GM23248 (cell line): ENCODE data around the gene HSBP1. TPM values are rescaled to one million over a fixed set of nuclear protein-coding genes. Genes with fewer than 3 reads are reported as not detected.

ENCODE experiments used
- DNase-seq: peaks from one replicate; pipeline ENCODE4 v3.0.0-alpha.2; 2015
- H2AFZ ChIP-seq: fragments of 200-600 bp; sonication (generic); 2 replicates; pipeline ENCODE4 v1.6.1; 2016; ENCODE audit warnings: antibody characterized with exemption
- H3F3A ChIP-seq: fragments of 200-600 bp; sonication (generic); 2 replicates; pipeline ENCODE4 v1.6.1; 2016; ENCODE audit warnings: mild to moderate bottlenecking, antibody characterized with exemption, mixed run types; ENCODE audit not compliant: insufficient read depth
- H3K27ac ChIP-seq: fragments of 200-600 bp; sonication (generic); 2 replicates; pipeline ENCODE4 v1.5.1; 2016; ENCODE audit warnings: mild to moderate bottlenecking
- H3K27me3 ChIP-seq: fragments of 200-600 bp; sonication (generic); replicated peaks from 2 replicates; pipeline ENCODE4 v1.6.1; 2016; ENCODE audit warnings: mild to moderate bottlenecking; ENCODE audit not compliant: insufficient read depth
- H3K36me3 ChIP-seq: fragments of 200-600 bp; sonication (generic); 2 replicates; pipeline ENCODE4 v1.6.1; 2016; ENCODE audit warnings: low read depth, mild to moderate bottlenecking
- H3K4me1 ChIP-seq: fragments of 200-600 bp; sonication (generic); 2 replicates; pipeline ENCODE4 v1.6.1; 2016; ENCODE audit warnings: mild to moderate bottlenecking; ENCODE audit not compliant: insufficient read depth
- H3K4me2 ChIP-seq: fragments of 200-600 bp; sonication (generic); one replicate; pipeline ENCODE4 v1.6.1; 2016; ENCODE audit warnings: mild to moderate bottlenecking; ENCODE audit not compliant: unreplicated experiment
- H3K4me3 ChIP-seq: fragments of 200-600 bp; sonication (generic); 2 replicates; pipeline ENCODE4 v1.5.1; 2016; ENCODE audit warnings: mild to moderate bottlenecking
- H3K79me2 ChIP-seq: fragments of 200-600 bp; sonication (generic); 2 replicates; pipeline ENCODE4 v1.6.1; 2016; ENCODE audit warnings: mild to moderate bottlenecking; ENCODE audit not compliant: insufficient read depth
- H3K9ac ChIP-seq: fragments of 200-600 bp; sonication (generic); 2 replicates; pipeline ENCODE4 v1.6.1; 2016; ENCODE audit warnings: mild to moderate bottlenecking
- H3K9me2 ChIP-seq: fragments of 200-600 bp; sonication (generic); 2 replicates; pipeline ENCODE4 v1.6.1; 2016; ENCODE audit warnings: mixed run types, mild to moderate bottlenecking, moderate library complexity; ENCODE audit not compliant: insufficient read depth
- H3K9me3 ChIP-seq: fragments of 200-600 bp; sonication (generic); one replicate; pipeline ENCODE4 v1.6.1; 2017; ENCODE audit warnings: low read depth
- H4K20me1 ChIP-seq: fragments of 200-600 bp; sonication (generic); 2 replicates; pipeline ENCODE4 v1.6.0; 2016; ENCODE audit not compliant: insufficient read depth
- EZH2 ChIP-seq: fragments of 200-600 bp; sonication (generic); IDR thresholded peaks from 2 replicates; pipeline ENCODE4 v1.6.1; 2018; ENCODE audit warnings: antibody characterized with exemption, mild to moderate bottlenecking; ENCODE audit not compliant: insufficient read depth, poor library complexity, severe bottlenecking
- EZH2phosphoT487 ChIP-seq: fragments of 200-600 bp; sonication (generic); IDR thresholded peaks from 2 replicates; pipeline ENCODE4 v1.6.1; 2018; ENCODE audit warnings: antibody characterized with exemption, moderate library complexity, mild to moderate bottlenecking, low read depth; ENCODE audit not compliant: insufficient read depth
- WGBS, 2 experiments: methylation state at CpG; one replicate each; pipeline ENCODE4 v1.1.6; 2015 to 2017; ENCODE audit warnings: low lambda C conversion rate in 2 of 2, low coverage in 1 of 2; ENCODE audit errors: missing lambda C conversion rate in 2 of 2; 5-methylcytosine and 5-hydroxymethylcytosine counted together
- in situ Hi-C: fragments of 300-500 bp; cut with MboI; formaldehyde crosslinking; loops from 2 replicates; pipeline ENCODE4 v1.15.0; 2020
- polyA plus RNA-seq: library from polyadenylated mRNA; unstranded; fragments of >200 nt; fragmentation: Nextera tagmentation; extraction: Ambion mirVana; gene quantifications from 2 replicates; pipeline ENCODE4 v1.2.1, GENCODE V29; 2016
- total RNA-seq: library from RNA; depleted of rRNA; stranded (reverse); fragments of >200 nt; shearing (Covaris generic); gene quantifications from 2 replicates; pipeline ENCODE4 v1.2.3, GENCODE V29; 2014

The HSBP1 gene
- total and polyA plus RNA-seq, 2 experiments from 2014 or later, result 32.2 to 405 TPM

DNA sequence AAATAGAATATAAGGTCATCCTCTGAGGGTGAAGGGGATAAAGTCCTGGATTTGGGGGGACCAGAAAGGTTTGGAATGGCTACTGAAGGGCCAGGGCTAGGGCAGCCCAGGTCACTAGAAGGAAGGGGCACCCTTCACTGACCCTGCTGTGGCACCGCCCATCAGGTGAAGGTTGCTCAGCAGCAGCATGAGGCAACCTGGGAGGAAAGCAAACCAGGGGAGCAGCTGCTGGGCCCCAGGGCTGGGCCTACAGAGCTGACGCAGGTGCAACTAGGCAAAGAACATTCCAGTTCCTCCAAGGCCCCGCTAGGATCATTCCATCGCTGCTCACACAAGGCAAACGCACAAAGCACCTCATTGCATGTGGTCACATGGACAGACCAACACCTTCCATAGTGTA lies 3.4 kb upstream of the HSBP1 start:
- 87 to 88% methylated on average over 5 of the region's 5 CpGs for WGBS, 2 experiments
- Histone ChIP-seq H3K36me3 (no peaks in the 10 kb centered on the region), H3K4me2 (no peak overlapping the region), H3K9me3 (no peaks in the 10 kb centered on the region), H3F3A (no peaks in the 10 kb centered on the region), H3K4me3 (no peak overlapping the region), H3K79me2 (peaks cover 15% of the 10 kb centered on the region), H3K27me3 (no peaks in the 10 kb centered on the region), H3K4me1 (peaks cover 12% of the 10 kb centered on the region), H3K9me2 (no peaks in the 10 kb centered on the region), H3K27ac (no peak overlapping the region), H3K9ac (no peak overlapping the region), H2AFZ (no peak overlapping the region), H4K20me1 (no peaks in the 10 kb centered on the region)
- TF ChIP-seq EZH2phosphoT487, result no peak
- no peak for TF ChIP-seq EZH2
- no peak for DNase-seq
- in situ Hi-C loops, result no loop called here

DNA sequence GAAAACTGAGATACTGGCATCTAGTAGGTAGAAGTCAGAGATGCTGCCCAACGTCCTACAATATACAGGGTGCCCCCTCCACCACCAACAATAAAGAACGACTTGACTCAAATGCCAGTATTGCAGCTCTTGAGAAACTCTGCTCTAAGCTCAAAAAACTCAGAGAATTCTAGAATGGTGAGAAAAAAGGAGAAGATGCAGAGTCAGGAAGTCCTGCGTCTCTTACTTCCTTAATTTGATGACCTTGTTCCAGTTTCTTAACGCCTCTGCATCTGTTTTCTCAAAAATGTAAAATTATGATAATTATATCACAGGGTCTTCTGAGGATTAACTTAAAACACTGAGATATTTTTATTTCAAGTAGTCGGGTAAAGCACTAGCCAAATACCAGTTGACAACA lies 1.7 kb upstream of the HSBP1 start:
- Histone ChIP-seq H3K27me3 (no peaks in the 10 kb centered on the region), H3K27ac (no peak overlapping the region), H3K9me2 (no peaks in the 10 kb centered on the region), H3K4me3 (no peak overlapping the region), H3K4me2 (no peak overlapping the region), H3K9ac (no peak overlapping the region), H3K79me2 (peaks cover 32% of the 10 kb centered on the region), H3F3A (peaks cover 10% of the 10 kb centered on the region; the same call in 1 of the 2 replicates), H3K36me3 (no peaks in the 10 kb centered on the region; the same call in 1 of the 2 replicates), H3K4me1 (peaks cover 26% of the 10 kb centered on the region), H2AFZ (no peak overlapping the region), H4K20me1 (no peaks in the 10 kb centered on the region), H3K9me3 (no peaks in the 10 kb centered on the region)
- no peak for DNase-seq
- in situ Hi-C loops, result no loop called here
- WGBS, 2 experiments, result 44% methylated on average over 5 of the region's 5 CpGs
- TF ChIP-seq EZH2phosphoT487 (no peak), EZH2 (no peak)

- in situ Hi-C loops, result no loop called here
Measured at GRCh38 chr16:83806731-83807130, 1.0 kb upstream of the HSBP1 start.

DNA sequence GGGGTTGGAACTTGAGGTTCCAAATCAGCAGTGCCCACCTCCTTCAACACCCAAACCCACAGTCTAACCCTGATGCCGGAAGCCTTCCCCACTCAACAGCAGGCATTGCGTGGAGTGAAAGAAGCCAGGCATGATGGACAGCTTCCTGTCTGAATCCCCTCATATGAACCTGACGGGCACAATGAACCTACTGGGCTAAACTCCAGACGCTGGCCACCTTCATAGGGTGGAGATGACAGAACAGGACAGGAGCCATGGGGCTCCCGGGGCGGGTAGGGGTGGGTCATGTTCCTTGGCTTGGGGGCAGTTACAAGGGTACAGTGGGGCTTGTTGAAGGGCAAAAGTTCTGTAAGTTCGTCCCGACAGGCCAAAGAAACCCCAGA lies 460 bp upstream of the HSBP1 start:
- Histone ChIP-seq H3K36me3 (peaks cover 11% of the 10 kb centered on the region; the same call in 1 of the 2 replicates), H3K9me3 (no peaks in the 10 kb centered on the region), H3F3A (peaks cover 13% of the 10 kb centered on the region; the same call in 1 of the 2 replicates), H3K9ac (no peak overlapping the region), H2AFZ (peak overlapping the region; percentile 89), H4K20me1 (no peaks in the 10 kb centered on the region), H3K4me1 (peaks cover 28% of the 10 kb centered on the region), H3K27ac (no peak overlapping the region), H3K79me2 (peaks cover 45% of the 10 kb centered on the region), H3K4me2 (no peak overlapping the region), H3K27me3 (no peaks in the 10 kb centered on the region), H3K4me3 (peak overlapping the region; percentile 98), H3K9me2 (no peaks in the 10 kb centered on the region)
- 58 to 67% methylated on average over 6 to 8 of the region's 8 CpGs for WGBS, 2 experiments
- TF ChIP-seq EZH2, result no peak
- TF ChIP-seq EZH2phosphoT487, result no peak
- in situ Hi-C loops, result no loop called here
- no peak for DNase-seq

More at GRCh38 chr16:83806731-83807130, 1.0 kb upstream of the HSBP1 start:
- no peaks in the 10 kb centered on the region for H3K27me3 ChIP-seq
- no peak overlapping the region for H3K27ac ChIP-seq
- peaks cover 6% of the 10 kb centered on the region; the same call in 1 of the 2 replicates for H3K36me3 ChIP-seq
- H3F3A ChIP-seq, result peaks cover 13% of the 10 kb centered on the region; the same call in 1 of the 2 replicates
- H3K4me2 ChIP-seq, result no peak overlapping the region
- peak overlapping the region; percentile 89 for H2AFZ ChIP-seq
- no peaks in the 10 kb centered on the region for H3K9me2 ChIP-seq
- H3K4me3 ChIP-seq, result no peak overlapping the region
- peaks cover 39% of the 10 kb centered on the region for H3K79me2 ChIP-seq
- H3K4me1 ChIP-seq, result peaks cover 31% of the 10 kb centered on the region
- H3K9me3 ChIP-seq, result no peaks in the 10 kb centered on the region
- H3K9ac ChIP-seq, result no peak overlapping the region
- no peak for DNase-seq
- no peaks in the 10 kb centered on the region for H4K20me1 ChIP-seq
- TF ChIP-seq EZH2 (no peak), EZH2phosphoT487 (no peak)
- 77 to 85% methylated on average over 6 of the region's 6 CpGs for WGBS, 2 experiments

GRCh38 chr16:83808573-83809014 lies 816 bp downstream of the HSBP1 start:
- Histone ChIP-seq H2AFZ (peak overlapping the region; percentile 89), H3K4me2 (peak overlapping the region; percentile 97), H3F3A (peaks cover 15% of the 10 kb centered on the region), H3K9ac (peak overlapping the region; percentile 89), H3K27me3 (no peaks in the 10 kb centered on the region), H3K9me2 (no peaks in the 10 kb centered on the region), H3K9me3 (no peaks in the 10 kb centered on the region), H3K4me1 (peaks cover 29% of the 10 kb centered on the region), H4K20me1 (no peaks in the 10 kb centered on the region), H3K79me2 (peaks cover 49% of the 10 kb centered on the region), H3K27ac (peak overlapping the region; percentile 46), H3K36me3 (peaks cover 15% of the 10 kb centered on the region; the same call in 1 of the 2 replicates), H3K4me3 (peak overlapping the region; percentile 98)
- TF ChIP-seq EZH2 (no peak), EZH2phosphoT487 (no peak)
- WGBS, 2 experiments, result 7 to 8% methylated on average over 11 of the region's 11 CpGs
- in situ Hi-C loops, result no loop called here
- DNase-seq, result peak; percentile 31
